ENCODE results near the gene SEPTIN5. TPM values are rescaled to one million over a fixed set of nuclear protein-coding genes. Genes with fewer than 3 reads are reported as not detected.

SEPTIN5 gene
- total RNA-seq, 2 experiments from 2014 or later = not detected

- TF ChIP-seq CTCF (conservative IDR thresholded peaks at IDR 0.05; ENCODE audit: low read length) = no peak
- TF ChIP-seq EZH2phosphoT487 (IDR thresholded peaks at IDR 0.05; ENCODE audit: borderline replicate concordance, low read depth, low read length) = no peak
- POLR2A ChIA-PET = no interaction called here
- intact Hi-C loops (cut with micrococcal nuclease; ENCODE audit: unreplicated experiment) = no loop called here
- H3K9me2 ChIP-seq (ENCODE audit: insufficient read depth, low read length) = no peaks in the 10 kb centered on the region
- no peak for DNase-seq (ENCODE audit: low spot score)
- peaks cover 20% of the 10 kb centered on the region for H3K4me1 ChIP-seq (ENCODE audit: insufficient read depth, low read length, poor library complexity, severe bottlenecking)
- H3K36me3 ChIP-seq (ENCODE audit: insufficient read depth, low read length) = no peaks in the 10 kb centered on the region
- H3K27ac ChIP-seq (ENCODE audit: low read depth, low read length, poor library complexity, severe bottlenecking) = no peak overlapping the region
- no peak overlapping the region for H3K4me3 ChIP-seq (ENCODE audit: low read depth, low read length, poor library complexity, severe bottlenecking)
- no peaks in the 10 kb centered on the region for H4K20me1 ChIP-seq (ENCODE audit: insufficient read depth, low read length)
- no peaks in the 10 kb centered on the region for H3K79me2 ChIP-seq (ENCODE audit: insufficient read depth, low read depth, low read length)
- BruUV-seq (replicated peaks) = no TSS peak
- no peak overlapping the region for H3K4me2 ChIP-seq (ENCODE audit: low read length)
- H2AFZ ChIP-seq (ENCODE audit: low read length) = no peak overlapping the region
- CTCF ChIA-PET (ENCODE audit: unreplicated experiment) = no interaction called here
- no peaks in the 10 kb centered on the region for H3K9me3 ChIP-seq (ENCODE audit: low read length)
Observed at GRCh38 chr22:19760951-19761724, 46.8 kb downstream of the SEPTIN5 start.

- no peak for TF ChIP-seq CTCF (conservative IDR thresholded peaks at IDR 0.05; ENCODE audit: low read length)
- TF ChIP-seq EZH2phosphoT487 (IDR thresholded peaks at IDR 0.05; ENCODE audit: borderline replicate concordance, low read depth, low read length) = no peak
- Histone ChIP-seq H3K4me1 (ENCODE audit: insufficient read depth, low read length, poor library complexity, severe bottlenecking) (peaks cover 15% of the 10 kb centered on the region), H4K20me1 (ENCODE audit: insufficient read depth, low read length) (no peaks in the 10 kb centered on the region), H3K4me2 (ENCODE audit: low read length) (no peak overlapping the region), H3K4me3 (ENCODE audit: low read depth, low read length, poor library complexity, severe bottlenecking) (no peak overlapping the region), H2AFZ (ENCODE audit: low read length) (no peak overlapping the region), H3K36me3 (ENCODE audit: insufficient read depth, low read length) (no peaks in the 10 kb centered on the region), H3K9me2 (ENCODE audit: insufficient read depth, low read length) (no peaks in the 10 kb centered on the region), H3K9me3 (ENCODE audit: low read length) (no peaks in the 10 kb centered on the region), H3K27ac (ENCODE audit: low read depth, low read length, poor library complexity, severe bottlenecking) (no peak overlapping the region), H3K79me2 (ENCODE audit: insufficient read depth, low read depth, low read length) (no peaks in the 10 kb centered on the region)
- intact Hi-C loops (cut with micrococcal nuclease; ENCODE audit: unreplicated experiment) = no loop called here
- no TSS peak for BruUV-seq (replicated peaks)
- POLR2A ChIA-PET = no interaction called here
- CTCF ChIA-PET (ENCODE audit: unreplicated experiment) = no interaction called here
- DNase-seq (ENCODE audit: low spot score) = no peak
Observed at GRCh38 chr22:19761725-19762567, 47.6 kb downstream of the SEPTIN5 start.
